GM21360 (cell line): ENCODE data around the gene DCBLD2.
"Not testable (repeated sequence)": the region's sequence is repeated elsewhere in the genome, so short reads cannot be mapped to it uniquely, and the experiment has no call there.

Experiments used
- ATAC-seq: cut with Tn5 transposase; IDR thresholded peaks from one replicate; pipeline ENCODE4 v1.9.1; 2021; ENCODE audit warnings: mild to moderate bottlenecking, moderate library complexity; ENCODE audit not compliant: unreplicated experiment

Gene DCBLD2

GRCh38 chr3:98893740-98894139 is 7.8 kb downstream of the DCBLD2 start:
- ATAC-seq: no peak

- no peak for ATAC-seq
Measured at GRCh38 chr3:98892263-98892662, 9.2 kb downstream of the DCBLD2 start.

- ATAC-seq: no peak
Measured at GRCh38 chr3:98890965-98891910, 10.3 kb downstream of the DCBLD2 start.

- no peak for ATAC-seq
Measured at GRCh38 chr3:98890181-98890835, 11.2 kb downstream of the DCBLD2 start.

GRCh38 chr3:98887684-98888083 is 13.8 kb downstream of the DCBLD2 start:
- no peak for ATAC-seq

- no peak for ATAC-seq
Measured at GRCh38 chr3:98886525-98886924, 15.0 kb downstream of the DCBLD2 start.

GRCh38 chr3:98885851-98886250 is 15.6 kb downstream of the DCBLD2 start:
- ATAC-seq: no peak

GRCh38 chr3:98884675-98885371 is 16.7 kb downstream of the DCBLD2 start:
- ATAC-seq: no peak

- not testable (repeated sequence) for ATAC-seq
Measured at GRCh38 chr3:98882614-98883333, 18.7 kb downstream of the DCBLD2 start.

- ATAC-seq: no peak
Measured at GRCh38 chr3:98877132-98877531, 24.4 kb downstream of the DCBLD2 start.

- ATAC-seq: no peak
Measured at GRCh38 chr3:98875535-98875934, 26.0 kb downstream of the DCBLD2 start.

- no peak for ATAC-seq
Measured at GRCh38 chr3:98874602-98875249, 26.8 kb downstream of the DCBLD2 start.

GRCh38 chr3:98869391-98869790 is 32.1 kb downstream of the DCBLD2 start:
- no peak for ATAC-seq

GRCh38 chr3:98857971-98858370 is 43.5 kb downstream of the DCBLD2 start:
- ATAC-seq: not testable (repeated sequence)

- not testable (repeated sequence) for ATAC-seq
Measured at GRCh38 chr3:98857258-98857657, 44.2 kb downstream of the DCBLD2 start.

- ATAC-seq: no peak
Measured at GRCh38 chr3:98856724-98857123, 44.8 kb downstream of the DCBLD2 start.

GRCh38 chr3:98855806-98856400 is 45.6 kb downstream of the DCBLD2 start:
- no peak for ATAC-seq

GRCh38 chr3:98848108-98848507 is 53.4 kb downstream of the DCBLD2 start:
- ATAC-seq: no peak

- no peak for ATAC-seq
Measured at GRCh38 chr3:98846101-98846500, 55.4 kb downstream of the DCBLD2 start.
